ENCODE results near the gene HHEX.
"Not testable (repeated sequence)": the region's sequence is repeated elsewhere in the genome, so short reads cannot be mapped to it uniquely, and the experiment has no call there.

The HHEX gene

DNA sequence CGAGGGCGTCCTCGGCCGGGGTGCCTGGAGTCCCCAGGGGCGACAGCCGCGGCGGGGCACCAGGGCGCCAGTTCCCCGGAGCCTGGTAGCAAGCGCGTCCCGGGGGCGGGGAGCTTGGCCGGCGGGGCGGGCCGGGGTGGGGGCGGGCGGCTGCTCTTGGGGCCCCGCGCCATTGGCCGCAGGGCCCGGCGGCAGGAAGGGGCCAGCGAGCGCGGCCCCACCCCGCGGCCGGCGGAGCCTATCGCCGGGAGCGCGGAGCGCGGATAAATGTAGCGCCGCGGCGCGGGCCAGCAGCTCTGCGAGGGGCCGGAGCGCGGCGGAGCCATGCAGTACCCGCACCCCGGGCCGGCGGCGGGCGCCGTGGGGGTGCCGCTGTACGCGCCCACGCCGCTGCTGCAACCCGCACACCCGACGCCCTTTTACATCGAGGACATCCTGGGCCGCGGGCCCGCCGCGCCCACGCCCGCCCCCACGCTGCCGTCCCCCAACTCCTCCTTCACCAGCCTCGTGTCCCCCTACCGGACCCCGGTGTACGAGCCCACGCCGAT is at the start of gene HHEX:
TSS of gene HHEX (plus strand) at position 293 of the 548 bp plus-strand sequence. CDS start at position 325, 32 bp downstream.
- Histone ChIP-seq H3K9ac (ENCODE audit: low read depth, low read length) (no peak within 1 kb of the TSS), H3K36me3 (ENCODE audit: insufficient read depth, low read depth, low read length) (no peaks in the 10 kb centered on the region), H3K27ac (ENCODE audit: low read length) (no peak within 1 kb of the TSS), H3K9me3 (ENCODE audit: insufficient read depth, low read depth, low read length) (no peaks in the 10 kb centered on the region), H3K4me1 (ENCODE audit: insufficient read depth, low read length) (peaks cover 16% of the 10 kb centered on the region; the same call in 1 of the 2 replicates), H3K4me3 (ENCODE audit: low read length) (peak within 1 kb of the TSS; percentile 67), H3K27me3 (ENCODE audit: insufficient read depth, low read length) (peaks cover 93% of the 10 kb centered on the region)

DNA sequence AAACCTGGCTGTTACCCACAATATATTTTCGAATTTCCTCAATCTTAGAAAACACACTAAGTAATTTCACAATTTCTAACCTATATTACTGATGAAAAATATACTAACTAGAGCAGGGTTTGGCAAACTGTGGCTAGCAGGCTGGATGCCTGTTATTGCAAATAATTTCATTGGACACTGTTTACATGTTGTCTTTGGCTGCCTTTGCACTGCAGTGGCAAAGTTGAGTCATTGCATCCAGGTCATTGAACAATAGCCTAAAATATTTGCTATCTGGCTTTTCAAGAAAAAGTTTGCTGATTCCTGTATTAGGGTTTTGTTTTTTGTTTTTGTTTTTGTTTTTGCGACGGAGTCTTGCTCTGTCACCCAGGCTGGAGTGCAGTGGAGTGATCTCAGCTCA is 49.6 kb upstream of the HHEX start:
- Histone ChIP-seq H3K36me3 (ENCODE audit: insufficient read depth, low read depth, low read length) (peaks cover 80% of the 10 kb centered on the region), H3K4me3 (ENCODE audit: low read length) (no peak overlapping the region), H3K27ac (ENCODE audit: low read length) (no peak overlapping the region)

GRCh38 chr10:92641492-92641891 is 48.3 kb upstream of the HHEX start:
- H3K27me3 ChIP-seq (ENCODE audit: insufficient read depth, low read length): no peaks in the 10 kb centered on the region
- no peak overlapping the region for H3K27ac ChIP-seq (ENCODE audit: low read length)
- no peak overlapping the region for H3K9ac ChIP-seq (ENCODE audit: low read depth, low read length)
- H3K9me3 ChIP-seq (ENCODE audit: insufficient read depth, low read depth, low read length): no peaks in the 10 kb centered on the region
- no peak overlapping the region for H3K4me3 ChIP-seq (ENCODE audit: low read length)
- H3K36me3 ChIP-seq (ENCODE audit: insufficient read depth, low read depth, low read length): peaks cover 80% of the 10 kb centered on the region
- H3K4me1 ChIP-seq (ENCODE audit: insufficient read depth, low read length): no peaks in the 10 kb centered on the region

More for the DNA sequence above, 49.6 kb upstream of the HHEX start:
- Histone ChIP-seq H3K9ac (ENCODE audit: low read depth, low read length) (no peak overlapping the region), H3K4me1 (ENCODE audit: insufficient read depth, low read length) (no peaks in the 10 kb centered on the region), H3K27me3 (ENCODE audit: insufficient read depth, low read length) (no peaks in the 10 kb centered on the region), H3K9me3 (ENCODE audit: insufficient read depth, low read depth, low read length) (no peaks in the 10 kb centered on the region)

DNA sequence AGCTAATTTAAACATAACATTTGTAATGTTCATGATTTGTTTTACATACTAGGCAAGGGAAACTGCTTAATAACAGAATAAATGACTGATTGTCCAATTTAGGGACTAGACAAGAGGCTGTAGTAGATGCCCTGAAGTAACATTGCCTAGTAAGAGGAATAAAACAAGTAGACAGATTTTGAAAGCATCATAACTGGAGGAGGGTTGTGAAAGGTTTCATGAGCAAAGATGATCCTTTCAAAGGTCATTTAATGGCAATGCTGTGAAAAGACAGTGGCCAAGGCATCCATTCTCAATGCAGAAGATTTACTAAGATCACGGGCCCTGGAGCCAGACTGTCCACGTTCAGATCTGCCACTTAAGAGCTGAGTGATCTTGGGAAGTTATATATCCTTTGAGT is 44.8 kb upstream of the HHEX start:
- no peak overlapping the region for H3K9ac ChIP-seq (ENCODE audit: low read depth, low read length)
- H3K36me3 ChIP-seq (ENCODE audit: insufficient read depth, low read depth, low read length): peaks cover 83% of the 10 kb centered on the region

DNA sequence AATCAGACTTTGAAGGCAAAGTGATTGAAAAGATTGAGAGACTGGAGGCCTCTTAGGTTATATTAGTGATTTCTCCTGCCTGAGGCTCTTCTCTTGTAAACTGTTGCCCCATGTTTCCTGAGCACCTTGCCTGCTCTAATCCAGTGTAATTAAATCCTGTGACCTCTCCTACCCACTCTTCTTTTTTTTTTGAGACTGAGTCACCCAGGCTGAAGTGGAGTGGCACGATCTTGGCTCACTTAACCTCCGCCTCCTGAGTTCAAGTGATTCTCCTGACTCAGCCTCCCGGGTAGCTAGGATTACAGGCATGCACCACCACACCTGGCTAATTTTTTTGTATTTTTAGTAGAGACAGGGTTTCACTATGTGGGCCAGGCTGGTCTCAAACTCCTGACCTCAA is 38.9 kb upstream of the HHEX start:
- not testable (repeated sequence) for H3K9me3 ChIP-seq (ENCODE audit: insufficient read depth, low read depth, low read length); H3K4me3 ChIP-seq (ENCODE audit: low read length); H3K4me1 ChIP-seq (ENCODE audit: insufficient read depth, low read length); H3K9ac ChIP-seq (ENCODE audit: low read depth, low read length); H3K27me3 ChIP-seq (ENCODE audit: insufficient read depth, low read length); H3K27ac ChIP-seq (ENCODE audit: low read length)
- peaks cover 96% of the 10 kb centered on the region for H3K36me3 ChIP-seq (ENCODE audit: insufficient read depth, low read depth, low read length)

More for the DNA sequence above, 44.8 kb upstream of the HHEX start:
- H3K4me3 ChIP-seq (ENCODE audit: low read length): no peak overlapping the region
- H3K4me1 ChIP-seq (ENCODE audit: insufficient read depth, low read length): no peaks in the 10 kb centered on the region
- no peak overlapping the region for H3K27ac ChIP-seq (ENCODE audit: low read length)
- no peaks in the 10 kb centered on the region for H3K27me3 ChIP-seq (ENCODE audit: insufficient read depth, low read length)
- H3K9me3 ChIP-seq (ENCODE audit: insufficient read depth, low read depth, low read length): no peaks in the 10 kb centered on the region

- Histone ChIP-seq H3K4me1 (ENCODE audit: insufficient read depth, low read length) (no peaks in the 10 kb centered on the region), H3K9me3 (ENCODE audit: insufficient read depth, low read depth, low read length) (no peaks in the 10 kb centered on the region), H3K27ac (ENCODE audit: low read length) (no peak overlapping the region), H3K9ac (ENCODE audit: low read depth, low read length) (no peak overlapping the region), H3K36me3 (ENCODE audit: insufficient read depth, low read depth, low read length) (peaks cover 53% of the 10 kb centered on the region), H3K4me3 (ENCODE audit: low read length) (no peak overlapping the region), H3K27me3 (ENCODE audit: insufficient read depth, low read length) (no peaks in the 10 kb centered on the region)
Measured at GRCh38 chr10:92655426-92655825, 34.3 kb upstream of the HHEX start.

DNA sequence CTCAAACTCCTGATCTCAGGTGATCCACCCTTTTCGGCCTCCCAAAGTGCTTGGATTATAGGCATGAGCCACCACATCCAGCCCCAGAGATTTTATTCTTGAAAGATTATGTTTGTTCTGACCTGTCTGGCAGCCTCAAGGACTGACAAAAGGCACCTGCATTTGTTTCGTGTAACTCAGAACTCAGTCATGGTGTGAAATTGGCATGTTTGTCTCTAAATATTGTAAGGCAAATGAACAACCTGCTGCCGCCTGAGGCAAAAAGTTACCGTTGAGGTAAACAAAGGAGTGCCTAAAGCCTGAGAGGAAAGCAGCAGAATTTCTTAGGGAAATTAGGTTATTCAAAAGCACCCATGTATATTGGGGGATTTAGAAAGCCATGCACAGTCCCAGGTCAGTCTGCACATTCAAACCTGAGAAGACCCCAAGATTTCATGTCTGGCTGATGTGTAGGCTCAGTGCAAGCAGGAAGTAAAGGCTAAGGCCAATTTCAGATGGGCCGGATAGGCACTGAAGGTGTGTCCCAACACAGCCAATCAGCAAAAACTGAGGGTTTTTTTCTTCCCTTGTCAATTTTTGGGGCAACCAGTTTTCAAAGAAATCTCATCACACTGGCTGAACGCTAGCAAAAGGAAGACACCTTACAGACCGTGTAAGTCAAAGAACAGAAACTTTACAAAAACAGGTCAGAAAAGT is 33.3 kb upstream of the HHEX start:
- no peaks in the 10 kb centered on the region for H3K9me3 ChIP-seq (ENCODE audit: insufficient read depth, low read depth, low read length)
- no peak overlapping the region for H3K4me3 ChIP-seq (ENCODE audit: low read length)
- no peak overlapping the region for H3K27ac ChIP-seq (ENCODE audit: low read length)
- peaks cover 45% of the 10 kb centered on the region for H3K36me3 ChIP-seq (ENCODE audit: insufficient read depth, low read depth, low read length)
- H3K9ac ChIP-seq (ENCODE audit: low read depth, low read length): no peak overlapping the region
- H3K4me1 ChIP-seq (ENCODE audit: insufficient read depth, low read length): no peaks in the 10 kb centered on the region
- H3K27me3 ChIP-seq (ENCODE audit: insufficient read depth, low read length): no peaks in the 10 kb centered on the region

GRCh38 chr10:92657024-92657423 is 32.7 kb upstream of the HHEX start:
- H3K9ac ChIP-seq (ENCODE audit: low read depth, low read length): no peak overlapping the region
- no peaks in the 10 kb centered on the region for H3K4me1 ChIP-seq (ENCODE audit: insufficient read depth, low read length)
- H3K9me3 ChIP-seq (ENCODE audit: insufficient read depth, low read depth, low read length): no peaks in the 10 kb centered on the region
- no peak overlapping the region for H3K27ac ChIP-seq (ENCODE audit: low read length)
- peaks cover 39% of the 10 kb centered on the region for H3K36me3 ChIP-seq (ENCODE audit: insufficient read depth, low read depth, low read length)
- H3K27me3 ChIP-seq (ENCODE audit: insufficient read depth, low read length): no peaks in the 10 kb centered on the region
- H3K4me3 ChIP-seq (ENCODE audit: low read length): no peak overlapping the region

DNA sequence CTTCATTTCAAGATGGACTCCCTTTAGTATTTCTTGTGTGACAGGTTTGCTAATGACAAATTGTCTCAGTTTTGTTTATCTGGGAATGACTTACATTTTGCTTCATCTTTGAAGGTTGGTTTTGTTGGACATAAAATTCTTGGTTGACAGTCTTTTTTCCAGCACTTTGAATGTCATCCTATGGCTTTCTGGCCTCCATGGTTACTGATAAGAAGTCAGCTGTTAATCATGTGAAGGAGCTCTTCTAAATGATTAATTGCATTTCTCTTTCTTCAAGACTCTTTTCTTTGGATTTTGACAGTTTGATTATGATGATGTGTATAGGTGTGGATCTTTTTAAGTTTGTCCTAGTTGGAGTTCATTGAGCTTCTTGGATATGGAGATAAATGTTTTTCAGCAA is 26.9 kb upstream of the HHEX start:
- no peak overlapping the region for H3K9ac ChIP-seq (ENCODE audit: low read depth, low read length)

GRCh38 chr10:92664322-92664721 is 25.4 kb upstream of the HHEX start:
- Histone ChIP-seq H3K9me3 (ENCODE audit: insufficient read depth, low read depth, low read length) (peaks cover 10% of the 10 kb centered on the region; the same call in 1 of the 2 replicates), H3K9ac (ENCODE audit: low read depth, low read length) (no peak overlapping the region), H3K4me3 (ENCODE audit: low read length) (no peak overlapping the region), H3K27me3 (ENCODE audit: insufficient read depth, low read length) (no peaks in the 10 kb centered on the region), H3K36me3 (ENCODE audit: insufficient read depth, low read depth, low read length) (no peaks in the 10 kb centered on the region), H3K27ac (ENCODE audit: low read length) (no peak overlapping the region), H3K4me1 (ENCODE audit: insufficient read depth, low read length) (no peaks in the 10 kb centered on the region)

More for the DNA sequence above, 26.9 kb upstream of the HHEX start:
- Histone ChIP-seq H3K36me3 (ENCODE audit: insufficient read depth, low read depth, low read length) (no peaks in the 10 kb centered on the region), H3K4me3 (ENCODE audit: low read length) (no peak overlapping the region), H3K27me3 (ENCODE audit: insufficient read depth, low read length) (no peaks in the 10 kb centered on the region), H3K27ac (ENCODE audit: low read length) (no peak overlapping the region), H3K9me3 (ENCODE audit: insufficient read depth, low read depth, low read length) (peaks cover 10% of the 10 kb centered on the region; the same call in 1 of the 2 replicates), H3K4me1 (ENCODE audit: insufficient read depth, low read length) (no peaks in the 10 kb centered on the region)

- no peaks in the 10 kb centered on the region for H3K36me3 ChIP-seq (ENCODE audit: insufficient read depth, low read depth, low read length)
- H3K9me3 ChIP-seq (ENCODE audit: insufficient read depth, low read depth, low read length): peaks cover 10% of the 10 kb centered on the region; the same call in 1 of the 2 replicates
Measured at GRCh38 chr10:92667078-92667477, 22.7 kb upstream of the HHEX start.

DNA sequence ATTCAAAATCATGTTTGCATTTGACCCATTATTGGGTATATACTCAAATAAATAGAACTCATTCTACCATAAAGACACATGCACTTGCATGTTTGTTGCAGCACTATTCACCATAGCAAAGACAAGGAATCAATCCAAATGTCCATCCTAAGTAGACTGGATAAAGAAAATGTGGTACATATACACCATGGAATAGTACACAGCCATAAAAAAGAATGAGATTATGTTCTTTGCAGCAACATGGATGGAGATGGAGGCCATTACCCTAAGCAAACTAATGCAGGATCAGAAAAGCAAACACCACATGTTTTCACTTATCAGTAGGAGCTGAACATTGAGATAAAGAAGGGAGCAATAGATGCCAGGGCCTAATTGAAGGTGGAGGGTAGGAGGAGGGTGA is 12.0 kb upstream of the HHEX start:
- Histone ChIP-seq H3K27ac (ENCODE audit: low read length) (no peak overlapping the region), H3K4me1 (ENCODE audit: insufficient read depth, low read length) (no peaks in the 10 kb centered on the region), H3K27me3 (ENCODE audit: insufficient read depth, low read length) (no peaks in the 10 kb centered on the region), H3K9ac (ENCODE audit: low read depth, low read length) (no peak overlapping the region), H3K36me3 (ENCODE audit: insufficient read depth, low read depth, low read length) (no peaks in the 10 kb centered on the region), H3K4me3 (ENCODE audit: low read length) (no peak overlapping the region), H3K9me3 (ENCODE audit: insufficient read depth, low read depth, low read length) (peaks cover 15% of the 10 kb centered on the region)

More at GRCh38 chr10:92667078-92667477, 22.7 kb upstream of the HHEX start:
- H3K27me3 ChIP-seq (ENCODE audit: insufficient read depth, low read length): no peaks in the 10 kb centered on the region
- H3K27ac ChIP-seq (ENCODE audit: low read length): no peak overlapping the region
- no peak overlapping the region for H3K4me3 ChIP-seq (ENCODE audit: low read length)
- no peaks in the 10 kb centered on the region for H3K4me1 ChIP-seq (ENCODE audit: insufficient read depth, low read length)
- H3K9ac ChIP-seq (ENCODE audit: low read depth, low read length): no peak overlapping the region
